PC-9 (cell line): ENCODE measurements around the gene GHRH. TPM values are rescaled to one million over a fixed set of nuclear protein-coding genes. Genes with fewer than 3 reads are reported as not detected.

Experiments used
- BruUV-seq: library from RNA; stranded (reverse); fragments of 400-500 nt; replicated peaks from 2 replicates; lab custom pipeline; 2021; lab: Mats Ljungman, UMichigan
- CTCF ChIA-PET: fragments of 300-600 bp; sonication (Branson Sonifier 250); formaldehyde crosslinking; loops from one replicate; lab custom pipeline; 2022; ENCODE audit warnings: antibody characterized with exemption; lab: Charles Lee
- POLR2A ChIA-PET: fragments of 300-600 bp; sonication (Branson Sonifier 250); formaldehyde crosslinking; loops from one replicate; lab custom pipeline; 2022; ENCODE audit warnings: antibody characterized with exemption; ENCODE audit not compliant: unreplicated experiment; lab: Charles Lee
- DNase-seq, 2 experiments: peaks; one replicate each; pipeline versions ENCODE4 v3.0.0 to v3.0.0-alpha.2; 2015 to 2022; ENCODE audit warnings: mixed read lengths in 1 of 2
- H2AFZ ChIP-seq: fragments of 200-600 bp; sonication (generic); 2 replicates; pipeline ENCODE4 v1.8.1; 2017; ENCODE audit warnings: antibody characterized with exemption
- H3F3A ChIP-seq: fragments of 200-600 bp; sonication (generic); 2 replicates; pipeline ENCODE4 v1.8.1; 2017; ENCODE audit warnings: antibody characterized with exemption, mild to moderate bottlenecking, low read depth; ENCODE audit not compliant: insufficient read depth
- H3K27ac ChIP-seq: fragments of 200-600 bp; sonication (generic); 2 replicates; pipeline ENCODE4 v1.6.1; 2016; ENCODE audit warnings: mixed run types
- H3K27me3 ChIP-seq: fragments of 200-600 bp; sonication (generic); 2 replicates; pipeline ENCODE4 v1.6.1; 2016; ENCODE audit warnings: low read depth, mixed run types; ENCODE audit not compliant: insufficient read depth
- H3K36me3 ChIP-seq: fragments of 200-600 bp; sonication (generic); 2 replicates; pipeline ENCODE4 v1.6.1; 2016; ENCODE audit warnings: low read depth, mixed run types
- H3K4me1 ChIP-seq: fragments of 200-600 bp; sonication (generic); replicated peaks from 2 replicates; pipeline ENCODE4 v1.6.1; 2016; ENCODE audit warnings: mixed run types; ENCODE audit not compliant: insufficient read depth
- H3K4me2 ChIP-seq: fragments of 200-600 bp; sonication (generic); 2 replicates; pipeline ENCODE4 v1.6.1; 2017; ENCODE audit warnings: mixed run types
- H3K4me3 ChIP-seq: fragments of 200-600 bp; sonication (generic); 2 replicates; pipeline ENCODE4 v1.6.1; 2016; ENCODE audit warnings: mixed run types
- H3K79me2 ChIP-seq: fragments of 200-600 bp; sonication (generic); 2 replicates; pipeline ENCODE4 v1.6.1; 2017; ENCODE audit warnings: low read depth, mixed run types
- H3K9me2 ChIP-seq: fragments of 200-600 bp; sonication (generic); 2 replicates; pipeline ENCODE4 v1.8.1; 2017; ENCODE audit warnings: mild to moderate bottlenecking; ENCODE audit not compliant: insufficient read depth
- H3K9me3 ChIP-seq: fragments of 200-600 bp; sonication (generic); 2 replicates; pipeline ENCODE4 v1.8.1; 2016; ENCODE audit warnings: low read depth; ENCODE audit not compliant: insufficient read depth
- H4K20me1 ChIP-seq: fragments of 200-600 bp; sonication (generic); 2 replicates; pipeline ENCODE4 v1.8.1; 2017; ENCODE audit not compliant: insufficient read depth
- EZH2 ChIP-seq: fragments of 200-600 bp; sonication (generic); IDR thresholded peaks from 2 replicates; pipeline ENCODE4 v1.8.0; 2017; ENCODE audit warnings: antibody characterized with exemption, low read depth
- intact Hi-C: fragments of 100-400 bp; cut with micrococcal nuclease; formaldehyde crosslinking; loops from one replicate; pipeline ENCODE4 v1.10.0; 2022; ENCODE audit not compliant: unreplicated experiment
- total RNA-seq: library from RNA; stranded (reverse); gene quantifications from 2 replicates; pipeline ENCODE4 v1.2.3, GENCODE V29; 2021
- TF ChIP-seq, protein P1 (sequence below): fragments of 200-600 bp; sonication (generic); conservative IDR thresholded peaks from 2 replicates; pipeline ENCODE4 v1.6.1; 2017; ENCODE audit warnings: mixed run types, antibody characterized with exemption, mild to moderate bottlenecking, moderate library complexity

The GHRH gene
- total RNA-seq, 1 experiment from 2014 or later, result not detected

DNA sequence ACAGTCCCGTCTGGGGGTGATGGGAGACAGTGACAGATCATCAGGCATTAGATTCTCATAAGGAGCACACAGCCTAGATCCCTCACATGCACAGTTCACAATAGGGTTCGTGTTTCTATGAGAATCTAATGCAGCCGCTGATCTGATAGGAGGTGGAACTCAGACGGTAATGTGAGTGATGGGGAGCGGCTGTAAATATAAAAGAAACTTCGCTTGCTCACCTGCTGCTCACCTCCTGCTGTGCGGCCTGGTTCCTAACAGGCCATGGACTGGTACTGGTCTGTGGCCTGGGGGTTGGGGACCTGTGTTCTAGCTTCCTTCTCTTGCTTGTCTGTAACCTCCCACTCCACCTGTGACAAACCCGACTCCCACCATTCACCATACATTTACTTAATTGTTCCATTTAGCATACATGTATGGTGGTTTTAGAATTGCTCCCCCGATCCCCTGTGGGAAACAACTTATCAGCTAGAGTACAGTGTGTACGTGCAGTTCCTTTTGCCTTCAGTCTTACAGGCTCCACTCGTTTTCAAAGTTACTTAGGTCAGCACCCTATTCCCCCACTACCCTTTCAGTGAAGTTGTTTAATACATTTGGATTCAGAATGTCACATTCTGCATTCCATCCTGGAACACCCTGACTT is 31.8 kb upstream of the GHRH start:
- POLR2A ChIA-PET, result no interaction called here
- BruUV-seq, result no TSS peak
- peaks cover 72% of the 10 kb centered on the region for H3K79me2 ChIP-seq
- H3K9me3 ChIP-seq, result no peaks in the 10 kb centered on the region
- no peak for DNase-seq
- H3K27me3 ChIP-seq, result no peaks in the 10 kb centered on the region
- H2AFZ ChIP-seq, result no peak overlapping the region
- CTCF ChIA-PET, result no interaction called here
- H3K4me3 ChIP-seq, result no peak overlapping the region
- H3K4me2 ChIP-seq, result no peak overlapping the region
- peaks cover 33% of the 10 kb centered on the region for H3K4me1 ChIP-seq
- H3K27ac ChIP-seq, result peak overlapping the region; percentile 64
- H3K9me2 ChIP-seq, result no peaks in the 10 kb centered on the region
- no peaks in the 10 kb centered on the region for H3K36me3 ChIP-seq
- peaks cover 29% of the 10 kb centered on the region for H3F3A ChIP-seq
- intact Hi-C loops, result no loop called here
- H4K20me1 ChIP-seq, result peaks cover 10% of the 10 kb centered on the region
- TF ChIP-seq EZH2, result no peak
- TF ChIP-seq, protein P1, sequence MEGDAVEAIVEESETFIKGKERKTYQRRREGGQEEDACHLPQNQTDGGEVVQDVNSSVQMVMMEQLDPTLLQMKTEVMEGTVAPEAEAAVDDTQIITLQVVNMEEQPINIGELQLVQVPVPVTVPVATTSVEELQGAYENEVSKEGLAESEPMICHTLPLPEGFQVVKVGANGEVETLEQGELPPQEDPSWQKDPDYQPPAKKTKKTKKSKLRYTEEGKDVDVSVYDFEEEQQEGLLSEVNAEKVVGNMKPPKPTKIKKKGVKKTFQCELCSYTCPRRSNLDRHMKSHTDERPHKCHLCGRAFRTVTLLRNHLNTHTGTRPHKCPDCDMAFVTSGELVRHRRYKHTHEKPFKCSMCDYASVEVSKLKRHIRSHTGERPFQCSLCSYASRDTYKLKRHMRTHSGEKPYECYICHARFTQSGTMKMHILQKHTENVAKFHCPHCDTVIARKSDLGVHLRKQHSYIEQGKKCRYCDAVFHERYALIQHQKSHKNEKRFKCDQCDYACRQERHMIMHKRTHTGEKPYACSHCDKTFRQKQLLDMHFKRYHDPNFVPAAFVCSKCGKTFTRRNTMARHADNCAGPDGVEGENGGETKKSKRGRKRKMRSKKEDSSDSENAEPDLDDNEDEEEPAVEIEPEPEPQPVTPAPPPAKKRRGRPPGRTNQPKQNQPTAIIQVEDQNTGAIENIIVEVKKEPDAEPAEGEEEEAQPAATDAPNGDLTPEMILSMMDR, result no peak

GRCh38 chr20:37291724-37292126 is 30.1 kb upstream of the GHRH start:
- Histone ChIP-seq H4K20me1 (peaks cover 10% of the 10 kb centered on the region), H3K36me3 (no peaks in the 10 kb centered on the region), H3K9me2 (no peaks in the 10 kb centered on the region), H3K4me3 (no peak overlapping the region), H3K27me3 (no peaks in the 10 kb centered on the region), H3K4me2 (no peak overlapping the region), H3K79me2 (peaks cover 59% of the 10 kb centered on the region), H3K27ac (no peak overlapping the region), H3K9me3 (no peaks in the 10 kb centered on the region), H2AFZ (no peak overlapping the region), H3F3A (peaks cover 29% of the 10 kb centered on the region), H3K4me1 (peaks cover 33% of the 10 kb centered on the region)
- DNase-seq, result no peak
- TF ChIP-seq, protein P1, result no peak
- TF ChIP-seq EZH2, result no peak
- POLR2A ChIA-PET, result no interaction called here
- no TSS peak for BruUV-seq
- CTCF ChIA-PET, result no interaction called here
- intact Hi-C loops, result no loop called here

- H3K36me3 ChIP-seq, result no peaks in the 10 kb centered on the region
- intact Hi-C loops, result no loop called here
- peaks cover 5% of the 10 kb centered on the region; the same call in 1 of the 2 replicates for H4K20me1 ChIP-seq
- no peaks in the 10 kb centered on the region for H3K27me3 ChIP-seq
- peaks cover 25% of the 10 kb centered on the region for H3K4me1 ChIP-seq
- no peaks in the 10 kb centered on the region for H3K9me2 ChIP-seq
- no peak for DNase-seq
- no peak for TF ChIP-seq EZH2
- TF ChIP-seq, protein P1, result no peak
- no TSS peak for BruUV-seq
- peak overlapping the region; percentile 79 for H3K27ac ChIP-seq
- peak overlapping the region; percentile 85 for H3K4me2 ChIP-seq
- CTCF ChIA-PET, result no interaction called here
- POLR2A ChIA-PET, result interaction anchor here (0.5 to 0.7 kb wide), 2 partner anchors 56 to 112 kb away, joined by 3 to 6 read pairs; partner anchors contain the start of gene SRC
- peak overlapping the region; percentile 95 for H2AFZ ChIP-seq
- H3K79me2 ChIP-seq, result peaks cover 44% of the 10 kb centered on the region
- no peaks in the 10 kb centered on the region for H3K9me3 ChIP-seq
- H3K4me3 ChIP-seq, result peak overlapping the region; percentile 100
- H3F3A ChIP-seq, result peaks cover 21% of the 10 kb centered on the region
These were observed 28.7 kb upstream of the GHRH start for GRCh38 chr20:37290158-37290810.
